ENCODE results near the gene AP4M1. TPM values are rescaled to one million over a fixed set of nuclear protein-coding genes. Genes with fewer than 3 reads are reported as not detected.
A peak's percentile ranks its signal among the peaks of the same experiment; 100 is the strongest.

The AP4M1 gene
- polyA plus RNA-seq, 1 experiment: 26.1 TPM

DNA sequence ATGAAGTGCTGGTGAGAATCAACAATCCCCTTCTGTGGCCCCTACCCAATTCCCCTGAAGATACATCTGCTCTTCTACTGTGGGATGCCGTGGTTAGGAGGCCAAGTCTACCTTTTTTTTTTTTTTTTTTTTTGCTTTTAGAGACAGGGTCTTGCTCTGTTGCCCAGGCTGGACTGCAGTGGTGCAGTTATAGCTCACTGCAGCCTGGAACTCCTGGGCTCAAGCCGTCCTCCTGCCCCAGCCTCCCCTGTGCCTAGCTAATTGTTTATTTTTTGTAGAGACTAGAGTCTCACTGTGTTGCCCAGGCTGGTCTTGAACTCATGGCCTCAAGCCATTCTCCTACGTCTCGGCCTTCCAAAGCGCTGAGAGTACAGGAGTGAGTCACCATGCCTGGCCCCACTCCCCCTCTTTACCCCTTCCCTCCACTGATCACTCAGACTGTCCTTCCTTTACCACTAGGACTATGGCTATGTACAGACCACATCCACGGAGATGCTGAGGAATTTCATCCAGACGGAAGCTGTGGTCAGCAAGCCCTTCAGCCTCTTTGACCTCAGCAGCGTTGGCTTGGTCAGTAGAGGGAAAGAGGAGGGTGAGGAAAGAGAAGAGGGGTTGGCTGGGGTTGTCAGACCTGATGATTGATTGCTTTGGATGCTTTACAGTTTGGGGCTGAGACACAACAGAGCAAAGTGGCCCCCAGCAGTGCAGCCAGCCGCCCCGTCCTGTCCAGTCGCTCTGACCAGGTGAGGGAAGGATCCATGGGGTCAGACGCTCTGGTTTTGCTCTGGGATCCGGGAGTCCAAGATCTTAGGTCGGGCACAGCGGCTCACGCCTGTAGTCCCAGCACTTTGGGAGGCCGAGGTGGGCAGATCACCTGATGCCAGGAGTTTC is 1.8 kb downstream of the AP4M1 start:
- TF ChIP-seq, protein P1, sequence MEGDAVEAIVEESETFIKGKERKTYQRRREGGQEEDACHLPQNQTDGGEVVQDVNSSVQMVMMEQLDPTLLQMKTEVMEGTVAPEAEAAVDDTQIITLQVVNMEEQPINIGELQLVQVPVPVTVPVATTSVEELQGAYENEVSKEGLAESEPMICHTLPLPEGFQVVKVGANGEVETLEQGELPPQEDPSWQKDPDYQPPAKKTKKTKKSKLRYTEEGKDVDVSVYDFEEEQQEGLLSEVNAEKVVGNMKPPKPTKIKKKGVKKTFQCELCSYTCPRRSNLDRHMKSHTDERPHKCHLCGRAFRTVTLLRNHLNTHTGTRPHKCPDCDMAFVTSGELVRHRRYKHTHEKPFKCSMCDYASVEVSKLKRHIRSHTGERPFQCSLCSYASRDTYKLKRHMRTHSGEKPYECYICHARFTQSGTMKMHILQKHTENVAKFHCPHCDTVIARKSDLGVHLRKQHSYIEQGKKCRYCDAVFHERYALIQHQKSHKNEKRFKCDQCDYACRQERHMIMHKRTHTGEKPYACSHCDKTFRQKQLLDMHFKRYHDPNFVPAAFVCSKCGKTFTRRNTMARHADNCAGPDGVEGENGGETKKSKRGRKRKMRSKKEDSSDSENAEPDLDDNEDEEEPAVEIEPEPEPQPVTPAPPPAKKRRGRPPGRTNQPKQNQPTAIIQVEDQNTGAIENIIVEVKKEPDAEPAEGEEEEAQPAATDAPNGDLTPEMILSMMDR (IDR thresholded peaks at IDR 0.05; ENCODE audit: low read depth, low read length): no peak
- peak overlapping the region; percentile 68 for H3K4me3 ChIP-seq (ENCODE audit: low read depth, low read length)
- H3K27me3 ChIP-seq (ENCODE audit: control insufficient read depth, insufficient read depth, low read length): no peaks in the 10 kb centered on the region
- peak; percentile 70 for DNase-seq (ENCODE audit: low read depth, low spot score)
- ChIA-PET CTCF (interaction anchor here (0.6 to 2.4 kb wide), 2 partner anchors 26 to 687 kb away, joined by 3 to 13 read pairs; no protein-coding TSS in a partner anchor), POLR2A (interaction anchor here (4.8 kb wide), 1 partner anchor 14 kb away, joined by 67 read pairs; the partner anchor contains the start of gene COPS6)
- H3K9me3 ChIP-seq (ENCODE audit: control insufficient read depth, insufficient read depth, low read length): peaks cover 2% of the 10 kb centered on the region; the same call in 1 of the 2 replicates
- H3K27ac ChIP-seq (ENCODE audit: low read depth, low read length): no peak overlapping the region

DNA sequence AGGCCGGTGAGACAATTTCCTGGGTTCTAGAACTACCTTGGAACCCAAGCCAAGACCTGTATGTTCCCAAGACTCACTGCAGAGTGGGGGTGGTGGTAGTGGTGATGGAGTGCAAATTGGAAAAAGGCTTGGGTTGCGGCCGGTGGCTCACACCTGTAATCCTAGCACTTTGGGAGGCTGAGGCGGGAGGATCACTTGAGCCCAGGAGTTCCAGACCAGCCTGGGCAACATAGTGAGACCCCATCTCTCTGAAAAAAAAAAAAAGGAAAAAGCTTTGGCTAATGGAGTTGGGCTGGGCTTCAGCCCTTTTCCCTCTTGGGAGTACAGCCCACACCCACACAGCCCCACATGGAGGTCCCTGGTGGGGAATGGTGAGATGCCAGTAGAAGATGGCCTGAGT is 4.1 kb downstream of the AP4M1 start:
- Histone ChIP-seq H3K9me3 (ENCODE audit: control insufficient read depth, insufficient read depth, low read length) (peaks cover 2% of the 10 kb centered on the region; the same call in 1 of the 2 replicates), H3K27me3 (ENCODE audit: control insufficient read depth, insufficient read depth, low read length) (no peaks in the 10 kb centered on the region), H3K27ac (ENCODE audit: low read depth, low read length) (no peak overlapping the region), H3K4me3 (ENCODE audit: low read depth, low read length) (no peak overlapping the region)
- POLR2A ChIA-PET: no interaction called here
- DNase-seq (ENCODE audit: low read depth, low spot score): no peak
- CTCF ChIA-PET: no interaction called here
- TF ChIP-seq, protein P1 (IDR thresholded peaks at IDR 0.05; ENCODE audit: low read depth, low read length): no peak

DNA sequence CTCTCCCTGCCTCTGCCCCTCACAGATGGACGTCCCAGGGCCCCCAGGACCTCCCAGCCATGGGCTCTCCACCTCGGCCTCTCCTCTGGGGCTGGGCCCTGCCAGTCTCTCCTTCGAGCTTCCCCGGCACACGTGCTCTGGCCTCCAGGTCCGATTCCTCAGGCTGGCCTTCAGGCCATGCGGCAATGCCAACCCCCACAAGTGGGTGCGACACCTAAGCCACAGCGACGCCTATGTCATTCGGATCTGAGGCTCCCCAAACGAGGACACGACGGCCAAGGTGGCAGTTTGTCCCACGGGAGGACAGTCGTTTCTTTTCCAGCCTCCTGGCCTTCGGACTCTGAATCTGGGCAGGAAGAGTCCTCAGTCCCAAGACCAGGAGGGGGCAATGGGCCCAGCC is 5.2 kb downstream of the AP4M1 start:
- ChIA-PET CTCF (no interaction called here), POLR2A (interaction anchor here (0.6 kb wide), 1 partner anchor 87 kb away, joined by 4 read pairs; no protein-coding TSS in a partner anchor)

DNA sequence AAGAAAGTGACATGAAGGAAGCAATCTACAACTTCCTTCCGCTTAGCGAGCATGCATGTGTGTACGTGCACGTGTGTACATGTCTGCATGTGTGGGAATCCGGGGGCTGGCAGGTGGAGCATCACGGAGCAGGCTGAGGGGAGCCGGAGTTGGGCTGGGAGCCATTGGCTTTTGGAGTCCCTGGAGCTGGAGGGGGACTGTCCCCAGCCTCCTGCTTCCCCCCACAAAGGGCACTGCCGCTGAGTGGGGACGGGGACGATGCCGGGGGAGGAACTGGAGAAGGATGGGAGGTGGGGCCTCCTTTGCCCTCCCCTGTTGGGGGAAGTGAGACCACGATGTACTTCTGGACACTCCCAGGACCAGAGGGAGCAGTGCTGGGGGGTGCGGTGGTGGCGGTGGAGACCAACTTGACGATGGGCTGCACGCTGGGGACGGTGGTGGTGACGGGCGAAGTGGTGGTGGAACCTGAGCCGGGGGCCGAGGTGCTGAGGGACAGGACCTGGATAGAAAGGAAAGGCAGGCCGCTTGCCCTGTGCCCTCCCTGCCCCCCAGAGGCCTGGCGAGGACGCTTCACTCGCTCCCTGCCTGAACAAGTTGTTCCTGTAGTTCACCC is 5.8 kb downstream of the AP4M1 start:
- ChIA-PET CTCF (no interaction called here), POLR2A (no interaction called here)
- Histone ChIP-seq H3K27me3 (ENCODE audit: control insufficient read depth, insufficient read depth, low read length) (no peaks in the 10 kb centered on the region), H3K4me3 (ENCODE audit: low read depth, low read length) (no peak overlapping the region), H3K27ac (ENCODE audit: low read depth, low read length) (no peak overlapping the region), H3K9me3 (ENCODE audit: control insufficient read depth, insufficient read depth, low read length) (no peaks in the 10 kb centered on the region)
- no peak for DNase-seq (ENCODE audit: low read depth, low spot score)
- TF ChIP-seq, protein P1 (IDR thresholded peaks at IDR 0.05; ENCODE audit: low read depth, low read length): no peak

More for the DNA sequence above, 5.2 kb downstream of the AP4M1 start:
- Histone ChIP-seq H3K4me3 (ENCODE audit: low read depth, low read length) (no peak overlapping the region), H3K9me3 (ENCODE audit: control insufficient read depth, insufficient read depth, low read length) (no peaks in the 10 kb centered on the region), H3K27ac (ENCODE audit: low read depth, low read length) (no peak overlapping the region), H3K27me3 (ENCODE audit: control insufficient read depth, insufficient read depth, low read length) (no peaks in the 10 kb centered on the region)
- no peak for DNase-seq (ENCODE audit: low read depth, low spot score)
- TF ChIP-seq, protein P1 (IDR thresholded peaks at IDR 0.05; ENCODE audit: low read depth, low read length): no peak

DNA sequence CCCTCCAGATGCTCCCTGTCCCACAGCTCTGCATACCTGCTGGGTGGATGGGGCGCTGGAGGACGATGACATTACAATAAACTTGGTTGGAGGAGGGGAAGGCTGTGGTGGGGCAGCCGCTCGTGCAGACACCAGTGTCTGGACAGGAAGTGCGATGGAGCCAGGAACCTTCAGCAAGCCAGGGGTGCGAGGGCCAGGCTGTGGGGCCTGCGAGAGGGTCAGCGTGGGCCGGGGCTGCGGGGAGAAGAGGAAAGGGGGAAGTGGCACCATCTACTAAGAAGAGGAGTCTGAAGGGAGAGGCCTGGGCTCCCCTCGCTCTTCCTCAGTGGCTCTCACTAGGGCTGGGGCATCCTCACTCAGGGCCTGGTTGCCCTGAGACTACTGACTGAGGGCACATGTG is 6.4 kb downstream of the AP4M1 start:
- H3K4me3 ChIP-seq (ENCODE audit: low read depth, low read length): no peak overlapping the region
- ChIA-PET CTCF (no interaction called here), POLR2A (no interaction called here)
- no peak for DNase-seq (ENCODE audit: low read depth, low spot score)
- no peaks in the 10 kb centered on the region for H3K9me3 ChIP-seq (ENCODE audit: control insufficient read depth, insufficient read depth, low read length)
- H3K27me3 ChIP-seq (ENCODE audit: control insufficient read depth, insufficient read depth, low read length): no peaks in the 10 kb centered on the region
- H3K27ac ChIP-seq (ENCODE audit: low read depth, low read length): no peak overlapping the region
- TF ChIP-seq, protein P1 (IDR thresholded peaks at IDR 0.05; ENCODE audit: low read depth, low read length): no peak
